Hepatocyte (in vitro differentiated cells): ENCODE data around the gene MAGI1. TPM values are rescaled to one million over a fixed set of nuclear protein-coding genes. Genes with fewer than 3 reads are reported as not detected.

Experiments used
- DNase-seq: peaks from one replicate; pipeline ENCODE4 v3.0.0-alpha.2; 2016; ENCODE audit warnings: low spot score
- H2AFZ ChIP-seq: fragments of 200-600 bp; sonication (generic); 2 replicates; pipeline ENCODE4 v1.6.0; 2016; ENCODE audit warnings: antibody characterized with exemption, mild to moderate bottlenecking
- H3K27ac ChIP-seq: fragments of 200-600 bp; sonication (generic); 2 replicates; pipeline ENCODE4 v1.5.1; 2016; ENCODE audit warnings: mild to moderate bottlenecking
- H3K27me3 ChIP-seq: fragments of 200-600 bp; sonication (generic); 2 replicates; pipeline ENCODE4 v1.6.1; 2016
- H3K36me3 ChIP-seq: fragments of 200-600 bp; sonication (generic); replicated peaks from 2 replicates; pipeline ENCODE4 v1.5.1; 2016; ENCODE audit warnings: low read depth; ENCODE audit not compliant: insufficient read depth
- H3K4me1 ChIP-seq: fragments of 200-600 bp; sonication (generic); 2 replicates; pipeline ENCODE4 v1.5.1; 2016; ENCODE audit warnings: mild to moderate bottlenecking, moderate library complexity; ENCODE audit not compliant: insufficient read depth
- H3K4me2 ChIP-seq: fragments of 200-600 bp; sonication (generic); 2 replicates; pipeline ENCODE4 v1.6.0; 2016
- H3K4me3 ChIP-seq: fragments of 200-600 bp; sonication (generic); 2 replicates; pipeline ENCODE4 v1.5.1; 2016; ENCODE audit warnings: mild to moderate bottlenecking
- H3K79me2 ChIP-seq: fragments of 200-600 bp; sonication (generic); 2 replicates; pipeline ENCODE4 v1.6.0; 2017; ENCODE audit warnings: mild to moderate bottlenecking
- H3K9me2 ChIP-seq: fragments of 200-600 bp; sonication (generic); replicated peaks from 2 replicates; pipeline ENCODE4 v1.6.0; 2017; ENCODE audit warnings: mild to moderate bottlenecking; ENCODE audit not compliant: insufficient read depth
- H3K9me3 ChIP-seq: fragments of 200-600 bp; sonication (generic); 2 replicates; pipeline ENCODE4 v1.5.1; 2016; ENCODE audit warnings: low read depth, mild to moderate bottlenecking
- H4K20me1 ChIP-seq: fragments of 200-600 bp; sonication (generic); 2 replicates; pipeline ENCODE4 v1.6.0; 2016; ENCODE audit warnings: mild to moderate bottlenecking; ENCODE audit not compliant: insufficient read depth, poor library complexity, severe bottlenecking
- EZH2 ChIP-seq: fragments of 200-600 bp; sonication (generic); IDR thresholded peaks from 2 replicates; pipeline ENCODE4 v1.6.1; 2016; ENCODE audit warnings: antibody characterized with exemption, mild to moderate bottlenecking, borderline replicate concordance
- EZH2phosphoT487 ChIP-seq: fragments of 200-600 bp; sonication (generic); IDR thresholded peaks from one replicate; pipeline ENCODE4 v1.6.1; 2018; ENCODE audit warnings: antibody characterized with exemption, mild to moderate bottlenecking, low read depth, moderate library complexity; ENCODE audit not compliant: unreplicated experiment, severe bottlenecking
- WGBS: methylation state at CpG from one replicate; pipeline ENCODE4 v1.1.6; 2016; ENCODE audit warnings: low lambda C conversion rate; ENCODE audit errors: missing lambda C conversion rate; 5-methylcytosine and 5-hydroxymethylcytosine counted together
- polyA plus RNA-seq: library from polyadenylated mRNA; unstranded; fragments of >200 nt; fragmentation: Nextera tagmentation; extraction: Ambion mirVana; gene quantifications from 2 replicates; pipeline ENCODE4 v1.2.1, GENCODE V29; 2016
- total RNA-seq: library from RNA; depleted of rRNA; stranded (reverse); fragments of >200 nt; gene quantifications from 2 replicates; pipeline ENCODE4 v1.2.3, GENCODE V29; 2014
- TF ChIP-seq, protein P1 (sequence below): fragments of 200-600 bp; sonication (generic); IDR thresholded peaks from 2 replicates; pipeline ENCODE4 v1.5.1; 2016; ENCODE audit warnings: antibody characterized with exemption, mild to moderate bottlenecking; ENCODE audit not compliant: poor library complexity

The MAGI1 gene
- total and polyA plus RNA-seq, 2 experiments from 2014 or later, result 26.2 to 43.5 TPM

DNA sequence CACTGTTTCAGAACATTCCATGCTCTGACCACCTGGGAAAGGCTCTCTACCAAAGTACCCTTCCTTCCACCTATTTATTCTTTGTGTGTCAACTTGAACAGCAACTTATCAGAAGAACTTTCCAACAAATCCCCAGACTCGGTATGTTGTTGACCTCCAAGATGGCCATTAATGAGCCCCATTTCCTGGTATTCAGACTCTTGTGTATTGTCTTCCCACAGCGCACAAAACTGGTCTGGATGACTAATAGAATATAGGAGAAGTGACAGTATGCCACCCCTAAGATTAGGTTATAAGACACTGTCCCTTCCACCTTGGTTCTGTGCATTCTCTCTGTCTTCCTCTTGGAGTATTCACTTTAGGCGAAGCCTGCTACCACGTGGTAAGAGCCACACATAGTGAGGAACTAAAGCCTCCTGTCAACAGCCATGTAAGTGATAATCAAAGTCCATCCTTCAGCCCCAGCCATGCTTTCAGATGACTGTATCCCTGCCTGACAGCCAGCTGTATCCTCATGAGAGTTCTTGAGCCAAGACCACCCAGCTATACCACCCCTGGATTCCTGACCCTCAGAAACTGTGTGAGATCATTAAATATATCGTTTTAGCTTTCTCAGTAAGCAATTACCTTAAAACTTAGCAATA is 481.7 kb downstream of the MAGI1 start:
- H3K36me3 ChIP-seq, result no peaks in the 10 kb centered on the region
- no peak for DNase-seq
- peaks cover 2% of the 10 kb centered on the region for H4K20me1 ChIP-seq
- H3K9me2 ChIP-seq, result no peaks in the 10 kb centered on the region
- H3K79me2 ChIP-seq, result peaks cover 49% of the 10 kb centered on the region
- H3K27me3 ChIP-seq, result no peaks in the 10 kb centered on the region
- H3K4me3 ChIP-seq, result no peak overlapping the region
- no peak overlapping the region for H2AFZ ChIP-seq
- 73% methylated on average over 5 of the region's 5 CpGs for WGBS
- H3K4me2 ChIP-seq, result no peak overlapping the region
- no peak overlapping the region for H3K27ac ChIP-seq
- peaks cover 13% of the 10 kb centered on the region for H3K4me1 ChIP-seq
- no peaks in the 10 kb centered on the region for H3K9me3 ChIP-seq
- TF ChIP-seq EZH2phosphoT487 (no peak), EZH2 (no peak)
- TF ChIP-seq, protein P1, sequence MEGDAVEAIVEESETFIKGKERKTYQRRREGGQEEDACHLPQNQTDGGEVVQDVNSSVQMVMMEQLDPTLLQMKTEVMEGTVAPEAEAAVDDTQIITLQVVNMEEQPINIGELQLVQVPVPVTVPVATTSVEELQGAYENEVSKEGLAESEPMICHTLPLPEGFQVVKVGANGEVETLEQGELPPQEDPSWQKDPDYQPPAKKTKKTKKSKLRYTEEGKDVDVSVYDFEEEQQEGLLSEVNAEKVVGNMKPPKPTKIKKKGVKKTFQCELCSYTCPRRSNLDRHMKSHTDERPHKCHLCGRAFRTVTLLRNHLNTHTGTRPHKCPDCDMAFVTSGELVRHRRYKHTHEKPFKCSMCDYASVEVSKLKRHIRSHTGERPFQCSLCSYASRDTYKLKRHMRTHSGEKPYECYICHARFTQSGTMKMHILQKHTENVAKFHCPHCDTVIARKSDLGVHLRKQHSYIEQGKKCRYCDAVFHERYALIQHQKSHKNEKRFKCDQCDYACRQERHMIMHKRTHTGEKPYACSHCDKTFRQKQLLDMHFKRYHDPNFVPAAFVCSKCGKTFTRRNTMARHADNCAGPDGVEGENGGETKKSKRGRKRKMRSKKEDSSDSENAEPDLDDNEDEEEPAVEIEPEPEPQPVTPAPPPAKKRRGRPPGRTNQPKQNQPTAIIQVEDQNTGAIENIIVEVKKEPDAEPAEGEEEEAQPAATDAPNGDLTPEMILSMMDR, result no peak

DNA sequence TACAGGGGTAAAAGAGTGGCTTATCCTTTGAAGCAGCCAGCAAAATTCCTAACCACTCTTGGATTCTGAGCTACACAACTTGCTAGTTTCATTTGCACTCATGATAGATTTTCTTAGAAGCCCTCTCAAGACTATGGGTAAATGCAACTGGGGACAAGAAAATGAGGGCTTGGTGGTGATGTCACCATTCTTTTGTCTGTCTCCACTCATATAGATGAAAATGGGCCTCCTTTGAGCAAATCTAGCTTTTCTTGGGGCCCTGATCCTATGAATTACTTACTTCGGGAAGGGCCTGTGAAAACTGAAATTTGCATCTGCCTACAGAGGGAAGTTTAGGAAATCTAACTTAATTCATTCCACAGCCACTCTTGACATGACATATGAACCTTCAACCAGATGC is 486.3 kb downstream of the MAGI1 start:
- no peak for TF ChIP-seq EZH2
- TF ChIP-seq, protein P1, result no peak
- TF ChIP-seq EZH2phosphoT487, result no peak
- 81% methylated on average over 1 of the region's 1 CpG for WGBS
- no peak overlapping the region for H2AFZ ChIP-seq
- peaks cover 30% of the 10 kb centered on the region for H3K79me2 ChIP-seq
- H3K27ac ChIP-seq, result no peak overlapping the region
- H3K9me2 ChIP-seq, result no peaks in the 10 kb centered on the region
- no peak for DNase-seq
- no peak overlapping the region for H3K4me3 ChIP-seq
- no peaks in the 10 kb centered on the region for H3K27me3 ChIP-seq
- peaks cover 8% of the 10 kb centered on the region for H3K4me1 ChIP-seq
- no peaks in the 10 kb centered on the region for H3K9me3 ChIP-seq
- no peak overlapping the region for H3K4me2 ChIP-seq
- H4K20me1 ChIP-seq, result peaks cover 9% of the 10 kb centered on the region
- no peaks in the 10 kb centered on the region for H3K36me3 ChIP-seq

GRCh38 chr3:65551945-65552344 is 486.8 kb downstream of the MAGI1 start:
- Histone ChIP-seq H3K4me2 (peak overlapping the region; percentile 40), H3K27ac (no peak overlapping the region), H3K9me3 (no peaks in the 10 kb centered on the region), H4K20me1 (peaks cover 12% of the 10 kb centered on the region), H3K9me2 (no peaks in the 10 kb centered on the region), H3K36me3 (no peaks in the 10 kb centered on the region), H3K79me2 (peaks cover 29% of the 10 kb centered on the region), H3K4me1 (peaks cover 8% of the 10 kb centered on the region), H2AFZ (no peak overlapping the region), H3K27me3 (no peaks in the 10 kb centered on the region), H3K4me3 (no peak overlapping the region)
- TF ChIP-seq, protein P1, result no peak
- no peak for DNase-seq
- WGBS, result 25% methylated on average over 1 of the region's 1 CpG

DNA sequence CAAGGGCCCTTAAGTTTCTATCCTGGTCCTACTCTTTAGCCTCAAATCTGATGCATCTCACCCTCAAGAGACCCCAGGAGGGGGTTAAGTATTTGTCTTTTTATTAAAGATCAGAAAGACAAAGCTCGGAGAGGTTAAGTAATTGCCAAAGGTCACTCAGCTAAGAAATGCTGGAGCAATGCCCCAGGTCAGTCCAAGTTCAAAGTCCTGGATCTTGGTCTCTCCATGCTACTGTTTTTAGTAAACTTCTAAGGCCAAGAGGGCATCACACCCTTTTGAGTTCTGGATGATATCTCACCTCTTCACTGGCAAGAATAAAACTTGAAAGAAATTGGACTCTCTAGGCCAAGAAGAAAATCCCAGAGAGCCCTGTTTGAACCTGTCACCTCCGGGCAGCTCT is 488.6 kb downstream of the MAGI1 start:
- Histone ChIP-seq H3K9me2 (no peaks in the 10 kb centered on the region), H3K27ac (no peak overlapping the region), H3K36me3 (no peaks in the 10 kb centered on the region), H3K4me1 (peaks cover 8% of the 10 kb centered on the region), H3K27me3 (no peaks in the 10 kb centered on the region), H3K79me2 (peaks cover 22% of the 10 kb centered on the region), H4K20me1 (peaks cover 15% of the 10 kb centered on the region), H3K4me2 (no peak overlapping the region), H2AFZ (no peak overlapping the region), H3K4me3 (no peak overlapping the region), H3K9me3 (no peaks in the 10 kb centered on the region)
- no peak for TF ChIP-seq EZH2
- no peak for TF ChIP-seq EZH2phosphoT487
- TF ChIP-seq, protein P1, result no peak
- DNase-seq, result no peak
- 89% methylated on average over 2 of the region's 2 CpGs for WGBS
